ENCODE measurements around the gene FNDC3A. TPM values are rescaled to one million over a fixed set of nuclear protein-coding genes. Genes with fewer than 3 reads are reported as not detected.
A peak's percentile ranks its signal among the peaks of the same experiment; 100 is the strongest.
"Not testable (repeated sequence)": the region's sequence is repeated elsewhere in the genome, so short reads cannot be mapped to it uniquely, and the experiment has no call there.

The FNDC3A gene
- total RNA-seq, 1 donor from 2014 or later, result 18.4 TPM

- intact Hi-C loops (cut with micrococcal nuclease), result no loop called here
- no peak for ATAC-seq
- no peak for DNase-seq
Observed at GRCh38 chr13:49026851-49027250, 51.1 kb downstream of the FNDC3A start.

GRCh38 chr13:49029570-49029969 lies 53.9 kb downstream of the FNDC3A start:
- DNase-seq, result no peak
- no peak for ATAC-seq
- intact Hi-C loops (cut with micrococcal nuclease), result no loop called here

- no peak for ATAC-seq
- intact Hi-C loops (cut with micrococcal nuclease), result no loop called here
- no peak for DNase-seq
Observed at GRCh38 chr13:49030213-49030612, 54.5 kb downstream of the FNDC3A start.

- no peak for ATAC-seq
- intact Hi-C loops (cut with micrococcal nuclease), result no loop called here
- DNase-seq, result no peak
Observed at GRCh38 chr13:49040872-49041271, 65.2 kb downstream of the FNDC3A start.

GRCh38 chr13:49042476-49042875 lies 66.8 kb downstream of the FNDC3A start:
- no peak for ATAC-seq
- intact Hi-C loops (cut with micrococcal nuclease), result no loop called here
- DNase-seq, result no peak

- ATAC-seq, result no peak
- DNase-seq, result no peak
- intact Hi-C loops (cut with micrococcal nuclease), result no loop called here
Observed at GRCh38 chr13:49044008-49044407, 68.3 kb downstream of the FNDC3A start.

- DNase-seq, result no peak
Observed at GRCh38 chr13:49044836-49045235, 69.1 kb downstream of the FNDC3A start.

GRCh38 chr13:49046002-49046401 lies 70.3 kb downstream of the FNDC3A start:
- intact Hi-C loops (cut with micrococcal nuclease), result no loop called here
- no peak for ATAC-seq
- no peak for DNase-seq

More at GRCh38 chr13:49044836-49045235, 69.1 kb downstream of the FNDC3A start:
- intact Hi-C loops (cut with micrococcal nuclease), result no loop called here
- no peak for ATAC-seq

- intact Hi-C loops (cut with micrococcal nuclease), result no loop called here
- ATAC-seq (no peak), DNase-seq (no peak)
Observed at GRCh38 chr13:49046519-49046918, 70.8 kb downstream of the FNDC3A start.

- intact Hi-C loops (cut with micrococcal nuclease), result no loop called here
- DNase-seq (no peak), ATAC-seq (no peak)
Observed at GRCh38 chr13:49052813-49053212, 77.1 kb downstream of the FNDC3A start.

GRCh38 chr13:49053215-49053614 lies 77.5 kb downstream of the FNDC3A start:
- DNase-seq, result no peak
- ATAC-seq, result no peak
- intact Hi-C loops (cut with micrococcal nuclease), result no loop called here

- intact Hi-C loops (cut with micrococcal nuclease), result no loop called here
- ATAC-seq, result no peak
- DNase-seq, result no peak
Observed at GRCh38 chr13:49053906-49054305, 78.2 kb downstream of the FNDC3A start.

- no peak for ATAC-seq
- intact Hi-C loops (cut with micrococcal nuclease), result no loop called here
Observed at GRCh38 chr13:49055021-49055420, 79.3 kb downstream of the FNDC3A start.

GRCh38 chr13:49057176-49057575 lies 81.5 kb downstream of the FNDC3A start:
- no peak for DNase-seq
- ATAC-seq, result no peak
- intact Hi-C loops (cut with micrococcal nuclease), result no loop called here

More at GRCh38 chr13:49055021-49055420, 79.3 kb downstream of the FNDC3A start:
- DNase-seq, result no peak

GRCh38 chr13:49058761-49059160 lies 83.0 kb downstream of the FNDC3A start:
- DNase-seq (no peak), ATAC-seq (no peak)
- intact Hi-C loops (cut with micrococcal nuclease), result no loop called here

GRCh38 chr13:49060678-49061387 lies 85.1 kb downstream of the FNDC3A start:
- DNase-seq, result no peak
- ATAC-seq, result no peak
- intact Hi-C loops (cut with micrococcal nuclease), result no loop called here

- intact Hi-C loops (cut with micrococcal nuclease); ATAC-seq; DNase-seq: not testable (repeated sequence)
Observed at GRCh38 chr13:49061388-49061752, 85.7 kb downstream of the FNDC3A start.

- intact Hi-C loops (cut with micrococcal nuclease), result no loop called here
- DNase-seq (no peak), ATAC-seq (no peak)
Observed at GRCh38 chr13:49062297-49062896, 86.7 kb downstream of the FNDC3A start.

- DNase-seq (no peak), ATAC-seq (no peak)
- intact Hi-C loops (cut with micrococcal nuclease), result no loop called here
Observed at GRCh38 chr13:49063011-49063410, 87.3 kb downstream of the FNDC3A start.

- DNase-seq (no peak), ATAC-seq (peak; percentile 60)
- intact Hi-C loops (cut with micrococcal nuclease), result no loop called here
Observed at GRCh38 chr13:49063497-49063896, 87.8 kb downstream of the FNDC3A start.

- DNase-seq, result no peak
- intact Hi-C loops (cut with micrococcal nuclease), result no loop called here
- ATAC-seq, result no peak
Observed at GRCh38 chr13:49064476-49064875, 88.8 kb downstream of the FNDC3A start.

All from left ventricle myocardium superior (tissue), 1 donor.